OCI-LY7 (cell line): Measurements from ENCODE around the gene ABHD1. TPM values are rescaled to one million over a fixed set of nuclear protein-coding genes. Genes with fewer than 3 reads are reported as not detected.

Experiments
- BruUV-seq: library from RNA; stranded (reverse); fragments of 400-500 nt; replicated peaks from 2 replicates; lab custom pipeline; 2021; lab: Mats Ljungman, UMichigan
- CTCF ChIA-PET: fragments of 300-600 bp; sonication (Branson Sonifier 250); formaldehyde crosslinking; loops from one replicate; lab custom pipeline; 2022; ENCODE audit warnings: antibody characterized with exemption; ENCODE audit not compliant: unreplicated experiment; lab: Charles Lee
- POLR2A ChIA-PET: fragments of 300-600 bp; sonication (Branson Sonifier 250); formaldehyde crosslinking; loops from one replicate; lab custom pipeline; 2022; ENCODE audit warnings: antibody characterized with exemption; lab: Charles Lee
- DNase-seq: peaks from one replicate; pipeline ENCODE4 v3.0.0-alpha.2; 2015; ENCODE audit warnings: low spot score
- H2AFZ ChIP-seq: fragments of 200-600 bp; sonication (generic), shearing (Covaris generic); 2 replicates; pipeline ENCODE4 v1.6.1; 2014; ENCODE audit warnings: mild to moderate bottlenecking, antibody characterized with exemption, low read length, moderate library complexity
- H3K27ac ChIP-seq: fragments of 200-600 bp; sonication (generic); 2 replicates; pipeline ENCODE4 v1.5.1; 2014; ENCODE audit warnings: mixed run types, low read depth, mild to moderate bottlenecking, moderate library complexity, low read length, inconsistent platforms; ENCODE audit not compliant: poor library complexity, severe bottlenecking
- H3K36me3 ChIP-seq: fragments of 200-600 bp; sonication (generic); 2 replicates; pipeline ENCODE4 v1.6.1; 2014; ENCODE audit warnings: mild to moderate bottlenecking, antibody characterized with exemption, low read length, moderate library complexity, mixed read lengths; ENCODE audit not compliant: insufficient read depth
- H3K4me1 ChIP-seq: fragments of 200-600 bp; sonication (generic); 2 replicates; pipeline ENCODE4 v1.5.1; 2014; ENCODE audit warnings: mild to moderate bottlenecking, low read length; ENCODE audit not compliant: insufficient read depth, poor library complexity, severe bottlenecking
- H3K4me2 ChIP-seq: fragments of 200-600 bp; sonication (generic); 2 replicates; pipeline ENCODE4 v1.6.1; 2014; ENCODE audit warnings: mild to moderate bottlenecking, low read length
- H3K4me3 ChIP-seq: fragments of 200-600 bp; sonication (generic); 2 replicates; pipeline ENCODE4 v1.5.1; 2014; ENCODE audit warnings: mild to moderate bottlenecking, low read depth, low read length; ENCODE audit not compliant: poor library complexity, severe bottlenecking
- H3K79me2 ChIP-seq: fragments of 200-600 bp; sonication (generic); 2 replicates; pipeline ENCODE4 v1.6.1; 2016; ENCODE audit warnings: low read depth, mild to moderate bottlenecking, low read length, moderate library complexity, mixed read lengths; ENCODE audit not compliant: insufficient read depth
- H3K9me2 ChIP-seq: fragments of 200-600 bp; sonication (generic); 2 replicates; pipeline ENCODE4 v1.6.1; 2016; ENCODE audit warnings: mild to moderate bottlenecking, low read length, mixed read lengths; ENCODE audit not compliant: insufficient read depth
- H3K9me3 ChIP-seq: fragments of 200-600 bp; sonication (generic); 2 replicates; pipeline ENCODE4 v1.6.1; 2014; ENCODE audit warnings: mild to moderate bottlenecking, mixed run types, low read length, mixed read lengths
- H4K20me1 ChIP-seq: fragments of 200-600 bp; sonication (generic); 2 replicates; pipeline ENCODE4 v1.6.1; 2014; ENCODE audit warnings: mild to moderate bottlenecking, antibody characterized with exemption, low read length, moderate library complexity, mixed read lengths; ENCODE audit not compliant: insufficient read depth
- CTCF ChIP-seq: fragments of 200-600 bp; sonication (generic); conservative IDR thresholded peaks from 2 replicates; pipeline ENCODE4 v1.5.1; 2014; ENCODE audit warnings: mild to moderate bottlenecking, antibody characterized with exemption, low read length, moderate library complexity, mixed read lengths
- EZH2phosphoT487 ChIP-seq: fragments of 200-600 bp; sonication (generic); IDR thresholded peaks from 2 replicates; pipeline ENCODE4 v1.6.1; 2018; ENCODE audit warnings: low read depth, borderline replicate concordance, mild to moderate bottlenecking, mixed run types, antibody characterized with exemption, low read length, moderate library complexity, mixed read lengths
- intact Hi-C: fragments of 100-400 bp; cut with micrococcal nuclease; formaldehyde crosslinking; loops from one replicate; pipeline ENCODE4 v1.10.0; 2022; ENCODE audit not compliant: unreplicated experiment
- total RNA-seq, 2 experiments: library from RNA; depleted of rRNA in 1 of 2; stranded (reverse); fragments of >200 nt in 1 of 2; shearing (Covaris generic) in 1 of 2; gene quantifications; 2 replicates each; pipeline ENCODE4 v1.2.3, GENCODE V29; 2014 to 2022

ABHD1 gene
- total RNA-seq, 2 experiments from 2014 or later: not detected

DNA sequence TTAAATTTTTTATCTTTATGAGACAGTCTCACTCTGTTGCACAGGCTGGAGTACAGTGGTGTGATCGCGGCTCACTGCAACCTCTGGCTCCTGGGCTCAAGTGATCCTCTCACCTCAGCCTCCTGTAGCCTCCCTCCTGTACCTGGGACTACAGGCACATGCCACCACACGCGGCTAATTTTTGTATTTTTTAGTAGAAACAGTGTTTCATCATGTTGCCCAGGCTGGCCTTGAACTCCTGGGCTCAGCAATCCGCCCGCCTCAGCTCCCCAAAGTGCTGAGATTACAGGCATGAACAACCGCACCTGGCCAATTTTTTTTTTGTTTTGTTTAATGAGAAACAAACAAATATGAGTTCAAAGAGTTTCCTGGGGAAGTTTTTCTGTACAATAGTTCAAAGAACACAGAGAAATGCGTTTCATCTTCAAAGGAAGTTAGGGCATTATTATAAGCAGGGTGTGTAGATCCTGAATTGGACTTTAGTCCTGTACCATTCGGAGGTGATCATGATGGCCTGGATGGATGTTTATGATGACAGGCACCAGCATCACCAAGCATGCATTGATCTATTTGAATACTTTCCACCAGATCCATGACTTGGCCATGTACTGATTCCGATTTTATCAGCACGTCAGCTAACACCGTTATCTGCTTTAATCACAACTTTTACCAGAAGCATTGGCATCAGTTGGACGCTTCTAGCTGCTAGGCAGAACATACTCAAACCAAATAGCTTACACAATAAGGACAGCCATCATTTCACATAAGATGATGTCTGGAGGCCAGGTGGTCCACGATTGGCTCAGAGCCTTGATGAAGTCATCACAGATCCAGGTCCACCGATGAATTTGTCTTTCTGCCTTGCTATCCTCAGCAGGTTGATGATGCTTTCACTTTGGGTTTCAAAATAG is 54.1 kb downstream of the ABHD1 start:
- Histone ChIP-seq H3K4me1 (peaks cover 60% of the 10 kb centered on the region), H3K36me3 (no peaks in the 10 kb centered on the region), H3K9me3 (no peaks in the 10 kb centered on the region), H3K4me2 (peak overlapping the region; percentile 44), H3K27ac (peak overlapping the region; percentile 34), H2AFZ (peak overlapping the region; percentile 71; the same call in 1 of the 2 replicates), H3K4me3 (peak overlapping the region; percentile 2), H3K79me2 (no peaks in the 10 kb centered on the region), H3K9me2 (no peaks in the 10 kb centered on the region), H4K20me1 (no peaks in the 10 kb centered on the region)
- DNase-seq: peak; percentile 60
- intact Hi-C loops: no loop called here
- no TSS peak for BruUV-seq
- TF ChIP-seq CTCF (no peak), EZH2phosphoT487 (no peak)
- ChIA-PET CTCF (no interaction called here), POLR2A (interaction anchor here (0.6 to 3.7 kb wide), 4 partner anchors 8 to 97 kb away, joined by 4 to 24 read pairs (median 10); no protein-coding TSS in a partner anchor)

GRCh38 chr2:27178469-27178868 is 54.9 kb downstream of the ABHD1 start:
- TF ChIP-seq EZH2phosphoT487: no peak
- TF ChIP-seq CTCF: no peak
- intact Hi-C loops: no loop called here
- Histone ChIP-seq H3K4me1 (peaks cover 60% of the 10 kb centered on the region), H3K9me3 (no peaks in the 10 kb centered on the region), H3K4me2 (peak overlapping the region; percentile 51), H3K79me2 (no peaks in the 10 kb centered on the region), H2AFZ (peak overlapping the region; percentile 71; the same call in 1 of the 2 replicates), H3K36me3 (no peaks in the 10 kb centered on the region), H4K20me1 (no peaks in the 10 kb centered on the region), H3K4me3 (no peak overlapping the region), H3K9me2 (no peaks in the 10 kb centered on the region), H3K27ac (no peak overlapping the region)
- DNase-seq: no peak
- BruUV-seq: no TSS peak
- ChIA-PET POLR2A (no interaction called here), CTCF (no interaction called here)
